ENCODE data around the gene IFT22. TPM values are rescaled to one million over a fixed set of nuclear protein-coding genes. Genes with fewer than 3 reads are reported as not detected.
A peak's percentile ranks its signal among the peaks of the same experiment; 100 is the strongest.
"Not testable (repeated sequence)": the region's sequence is repeated elsewhere in the genome, so short reads cannot be mapped to it uniquely, and the experiment has no call there.

The IFT22 gene
- total RNA-seq, 1 experiment from 2014 or later, result 33.8 TPM

DNA sequence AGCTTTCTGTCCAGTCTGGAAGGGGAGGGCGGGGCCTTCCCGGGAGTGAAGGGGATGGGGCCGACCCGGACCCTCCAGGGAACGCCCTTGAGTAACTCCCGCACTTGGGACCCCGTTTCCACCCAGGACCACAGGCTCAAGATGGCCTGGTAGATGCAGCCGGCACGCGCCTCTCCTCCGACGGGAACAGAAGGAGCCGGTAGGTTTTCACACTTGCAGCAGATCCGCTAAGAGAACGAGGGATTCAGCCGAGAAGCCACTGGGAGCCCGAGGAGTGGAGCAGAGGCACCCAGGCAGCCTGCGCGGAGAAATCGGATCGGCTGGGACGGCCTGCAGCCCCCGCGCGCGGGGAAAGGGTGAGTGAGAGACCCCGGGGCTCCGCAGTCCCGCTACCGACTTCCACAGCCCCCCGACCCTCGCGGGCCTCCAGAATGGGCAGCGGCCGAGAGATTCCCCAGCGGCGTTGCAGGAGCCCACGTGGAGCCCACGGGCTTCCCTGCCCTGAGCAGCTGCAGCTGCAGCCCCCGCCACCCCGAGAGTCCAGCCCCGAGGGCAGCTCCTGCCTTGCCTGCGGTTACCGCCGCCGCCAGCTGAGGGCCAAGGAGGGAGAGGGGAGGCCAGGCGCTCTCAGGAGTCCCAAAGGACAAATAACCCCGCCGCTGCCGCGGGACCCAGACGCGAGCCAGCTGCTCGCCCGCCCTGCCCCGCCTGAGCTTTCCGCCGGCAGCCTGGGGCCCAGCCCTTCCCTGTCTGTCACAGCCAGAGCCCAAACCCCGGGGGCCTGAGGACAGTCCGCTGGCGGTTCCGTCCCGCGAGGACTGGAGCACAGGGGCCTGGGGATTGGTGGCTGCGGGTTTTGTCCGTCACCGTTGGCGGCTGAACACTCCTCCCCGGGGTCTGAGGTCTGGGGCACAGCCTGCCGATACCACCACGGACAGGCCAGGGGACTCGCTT is 21.8 kb downstream of the IFT22 start:
- 0 out of 2 replicates have a peak, but pooled peaks cover 4% of the 10 kb centered on the region for H3K27me3 ChIP-seq
- H3K4me1 ChIP-seq, result peaks cover 7% of the 10 kb centered on the region; the same call in 1 of the 2 replicates
- H3K27ac ChIP-seq, result peak overlapping the region; percentile 65
- H3K36me3 ChIP-seq, result no peaks in the 10 kb centered on the region
- peaks cover 13% of the 10 kb centered on the region for H3K9me3 ChIP-seq (replicated peaks)
- peak overlapping the region; percentile 50 for H3K4me3 ChIP-seq
- DNase-seq, result peak; percentile 89 to 94

GRCh38 chr7:101294832-101295121 is 26.8 kb downstream of the IFT22 start:
- 0 out of 2 replicates have a peak, but pooled peaks cover 2% of the 10 kb centered on the region for H3K4me1 ChIP-seq
- H3K27me3 ChIP-seq, result peaks cover 15% of the 10 kb centered on the region; the same call in 1 of the 2 replicates
- no peak for DNase-seq
- no peak overlapping the region for H3K4me3 ChIP-seq
- H3K27ac ChIP-seq, result no peak overlapping the region
- no peaks in the 10 kb centered on the region for H3K9me3 ChIP-seq (replicated peaks)
- H3K36me3 ChIP-seq, result no peaks in the 10 kb centered on the region

DNA sequence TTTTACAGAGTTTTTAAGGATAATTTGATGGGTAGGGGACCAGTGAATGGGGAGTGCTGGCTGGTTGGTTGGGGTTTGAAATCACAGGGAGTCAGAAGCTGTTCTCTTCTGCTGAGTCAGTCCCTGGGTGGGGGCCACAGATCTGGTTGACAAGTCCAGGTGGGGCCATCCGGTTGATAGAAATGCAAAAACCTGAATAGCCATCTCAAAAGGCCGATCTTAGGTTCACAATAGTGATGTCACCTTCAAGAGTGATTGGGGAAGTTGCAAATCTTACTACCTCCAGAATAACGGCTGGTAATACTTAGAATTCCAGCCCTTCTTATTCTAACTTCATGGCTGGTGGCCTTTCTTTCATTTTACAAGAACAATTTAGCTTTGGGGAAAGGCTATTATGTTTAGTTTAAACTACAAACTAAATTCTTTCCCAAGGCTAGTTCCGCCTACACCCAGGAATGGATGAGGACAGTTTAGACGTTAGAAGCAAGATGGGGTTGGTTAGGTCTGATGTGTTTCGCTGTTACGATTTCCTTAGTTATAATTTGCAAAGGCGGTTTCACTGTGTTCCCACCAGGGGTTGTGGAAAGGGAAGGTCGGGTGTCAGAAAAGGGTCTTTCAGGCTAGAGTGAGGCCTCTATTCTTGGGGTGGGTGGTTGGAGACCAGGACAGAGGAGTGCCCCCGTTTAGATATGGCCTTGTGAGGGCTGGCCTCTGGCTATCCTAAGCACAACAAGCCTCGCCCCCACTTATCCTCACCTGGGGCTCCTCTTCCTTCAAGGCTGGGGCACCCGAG is 27.4 kb downstream of the IFT22 start:
- 0 out of 2 replicates have a peak, but pooled peaks cover 2% of the 10 kb centered on the region for H3K4me1 ChIP-seq
- peaks cover 15% of the 10 kb centered on the region; the same call in 1 of the 2 replicates for H3K27me3 ChIP-seq
- H3K36me3 ChIP-seq, result no peaks in the 10 kb centered on the region
- no peaks in the 10 kb centered on the region for H3K9me3 ChIP-seq (replicated peaks)
- no peak overlapping the region for H3K27ac ChIP-seq
- DNase-seq, result no peak
- H3K4me3 ChIP-seq, result no peak overlapping the region

DNA sequence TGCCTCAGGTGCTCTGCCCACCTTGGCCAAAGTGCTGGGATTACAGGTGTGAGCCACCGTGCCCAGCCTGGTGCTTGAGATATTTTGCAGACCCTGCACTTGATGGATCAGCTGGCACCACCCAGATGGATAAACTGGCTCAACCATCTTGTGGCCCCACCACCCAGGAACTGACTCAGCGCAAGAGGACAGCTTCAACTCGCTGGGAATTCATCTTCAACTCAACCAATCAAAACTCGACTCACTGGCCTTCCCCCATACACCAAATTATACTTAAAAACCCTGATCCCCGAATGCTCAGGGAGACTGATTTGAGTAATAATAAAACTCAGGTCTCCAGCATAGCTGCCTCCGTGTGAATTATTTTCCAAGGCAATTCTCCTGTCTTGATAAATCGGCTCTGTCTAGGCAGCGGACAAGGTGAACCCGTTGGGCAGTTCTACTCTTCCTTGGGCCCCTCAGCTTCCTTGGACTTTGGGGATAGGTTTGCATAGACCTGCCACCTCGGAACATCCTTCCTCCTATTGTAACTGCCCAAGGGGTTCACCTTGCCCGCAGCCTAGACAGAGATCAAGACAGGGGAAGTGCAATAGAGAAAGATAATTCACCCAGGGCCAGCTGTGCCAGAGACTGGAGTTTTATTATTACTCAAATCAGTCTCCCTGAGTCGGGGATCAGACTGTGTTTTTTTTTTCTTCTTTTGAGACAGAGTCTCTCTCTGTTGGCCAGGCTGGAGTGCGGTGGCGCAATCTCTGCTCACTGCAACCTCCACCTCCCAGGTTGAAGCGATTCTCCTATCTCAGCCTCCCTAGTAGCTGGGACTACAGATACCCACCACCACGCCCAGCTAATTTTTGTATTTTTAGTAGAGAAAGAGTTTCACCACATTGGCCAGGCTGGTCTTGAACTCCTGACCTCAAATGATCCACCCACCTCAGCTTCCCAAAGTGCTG is 28.3 kb downstream of the IFT22 start:
- H3K27me3 ChIP-seq, result peaks cover 15% of the 10 kb centered on the region; the same call in 1 of the 2 replicates
- not testable (repeated sequence) for H3K4me1 ChIP-seq; H3K4me3 ChIP-seq; DNase-seq; H3K9me3 ChIP-seq (replicated peaks); H3K27ac ChIP-seq; H3K36me3 ChIP-seq

GRCh38 chr7:101292566-101292965 is 29.0 kb downstream of the IFT22 start:
- H3K27me3 ChIP-seq, result peaks cover 15% of the 10 kb centered on the region; the same call in 1 of the 2 replicates
- not testable (repeated sequence) for H3K36me3 ChIP-seq; H3K4me1 ChIP-seq; DNase-seq; H3K9me3 ChIP-seq (replicated peaks); H3K4me3 ChIP-seq; H3K27ac ChIP-seq

GRCh38 chr7:101290186-101291037 is 31.2 kb downstream of the IFT22 start:
- not testable (repeated sequence) for H3K36me3 ChIP-seq; H3K27ac ChIP-seq; H3K4me1 ChIP-seq; H3K9me3 ChIP-seq (replicated peaks); H3K4me3 ChIP-seq
- DNase-seq, result peak; percentile 64
- peaks cover 18% of the 10 kb centered on the region; the same call in 1 of the 2 replicates for H3K27me3 ChIP-seq

- H3K4me3 ChIP-seq; H3K36me3 ChIP-seq; DNase-seq; H3K9me3 ChIP-seq (replicated peaks); H3K27ac ChIP-seq; H3K4me1 ChIP-seq: not testable (repeated sequence)
- H3K27me3 ChIP-seq, result peaks cover 14% of the 10 kb centered on the region; the same call in 1 of the 2 replicates
These were observed 31.9 kb downstream of the IFT22 start for GRCh38 chr7:101289687-101290086.

DNA sequence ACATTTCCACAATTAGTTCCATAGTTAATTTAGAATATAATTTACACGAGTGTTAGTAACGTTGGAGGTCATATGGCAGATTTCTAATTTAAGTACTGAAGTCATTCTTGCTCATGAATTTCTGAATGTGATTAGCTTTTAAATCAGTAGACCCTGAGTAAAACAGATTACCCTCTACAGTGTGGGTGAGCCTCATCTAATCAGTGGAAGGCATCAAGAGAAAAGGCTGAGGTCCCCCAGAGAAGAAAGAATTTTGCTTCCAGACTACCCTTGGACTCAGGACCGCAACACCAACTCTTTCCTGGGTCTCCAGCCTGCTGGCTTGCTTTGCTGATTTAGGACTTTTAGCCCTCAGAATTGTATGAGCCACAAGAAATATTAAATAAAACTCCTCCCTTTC is 33.2 kb downstream of the IFT22 start:
- no peaks in the 10 kb centered on the region for H3K36me3 ChIP-seq
- H3K27ac ChIP-seq, result no peak overlapping the region
- no peak for DNase-seq
- peaks cover 10% of the 10 kb centered on the region; the same call in 1 of the 2 replicates for H3K27me3 ChIP-seq
- no peaks in the 10 kb centered on the region for H3K9me3 ChIP-seq (replicated peaks)
- no peaks in the 10 kb centered on the region for H3K4me1 ChIP-seq
- no peak overlapping the region for H3K4me3 ChIP-seq

DNA sequence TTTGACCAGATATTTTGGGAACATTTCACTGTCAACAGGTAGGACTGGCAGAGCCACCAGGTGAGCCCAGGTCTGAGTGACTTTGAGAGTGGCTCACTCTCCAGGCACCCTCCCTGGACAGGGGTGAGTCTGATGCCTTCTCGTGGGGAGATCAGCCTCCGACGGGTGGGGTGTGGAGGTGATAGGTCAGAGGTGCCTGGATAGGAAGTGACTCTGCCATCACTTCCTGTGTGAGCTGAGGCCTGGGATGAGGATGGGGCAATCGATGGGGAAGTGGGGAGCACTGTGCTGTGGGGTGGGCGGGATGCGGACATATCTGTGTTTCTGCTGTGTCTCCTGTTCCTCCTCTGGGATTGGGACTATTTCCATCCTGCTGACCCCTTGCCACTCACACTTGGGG is 34.6 kb downstream of the IFT22 start:
- no peak for DNase-seq
- H3K9me3 ChIP-seq (replicated peaks), result no peaks in the 10 kb centered on the region
- no peaks in the 10 kb centered on the region for H3K36me3 ChIP-seq
- no peak overlapping the region for H3K4me3 ChIP-seq
- no peaks in the 10 kb centered on the region for H3K4me1 ChIP-seq
- no peak overlapping the region for H3K27ac ChIP-seq
- 0 out of 2 replicates have a peak, but pooled peaks cover 2% of the 10 kb centered on the region for H3K27me3 ChIP-seq

DNA sequence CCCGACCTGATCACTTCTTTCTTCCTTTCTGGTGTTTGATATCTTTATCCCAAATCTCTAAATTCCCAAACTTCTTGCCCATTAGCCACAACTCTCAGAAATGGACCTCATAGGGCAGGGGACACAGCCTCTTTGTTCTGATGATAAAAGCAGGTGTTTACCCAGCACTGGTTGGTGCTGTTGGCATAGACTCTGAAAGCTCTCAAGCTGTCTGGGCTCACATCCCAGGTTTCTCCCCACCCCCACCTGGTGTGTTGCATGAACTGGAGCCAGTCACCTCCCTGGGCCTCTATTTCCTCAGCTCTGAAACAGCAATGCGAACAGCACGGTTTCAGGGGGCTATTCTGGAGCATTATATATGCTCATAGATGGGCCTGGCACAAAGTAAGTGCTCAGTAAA is 35.7 kb downstream of the IFT22 start:
- not testable (repeated sequence) for H3K36me3 ChIP-seq; H3K4me3 ChIP-seq; DNase-seq; H3K27me3 ChIP-seq; H3K9me3 ChIP-seq (replicated peaks); H3K4me1 ChIP-seq; H3K27ac ChIP-seq

GRCh38 chr7:101285171-101285570 is 36.4 kb downstream of the IFT22 start:
- H3K27me3 ChIP-seq, result 0 out of 2 replicates have a peak, but pooled peaks cover 2% of the 10 kb centered on the region
- no peak overlapping the region for H3K4me3 ChIP-seq
- H3K36me3 ChIP-seq, result no peaks in the 10 kb centered on the region
- H3K27ac ChIP-seq, result no peak overlapping the region
- H3K4me1 ChIP-seq, result no peaks in the 10 kb centered on the region
- no peak for DNase-seq
- no peaks in the 10 kb centered on the region for H3K9me3 ChIP-seq (replicated peaks)

GRCh38 chr7:101280912-101281311 is 40.7 kb downstream of the IFT22 start:
- peaks cover 15% of the 10 kb centered on the region; the same call in 1 of the 2 replicates for H3K27me3 ChIP-seq
- DNase-seq; H3K9me3 ChIP-seq (replicated peaks); H3K27ac ChIP-seq; H3K4me3 ChIP-seq; H3K4me1 ChIP-seq; H3K36me3 ChIP-seq: not testable (repeated sequence)

GRCh38 chr7:101278461-101279292 is 42.9 kb downstream of the IFT22 start:
- no peak overlapping the region for H3K4me3 ChIP-seq
- no peak overlapping the region for H3K27ac ChIP-seq
- no peaks in the 10 kb centered on the region for H3K4me1 ChIP-seq
- no peaks in the 10 kb centered on the region for H3K9me3 ChIP-seq (replicated peaks)
- DNase-seq, result no peak
- no peaks in the 10 kb centered on the region for H3K36me3 ChIP-seq
- H3K27me3 ChIP-seq, result peaks cover 13% of the 10 kb centered on the region; the same call in 1 of the 2 replicates

All from SJCRH30 (cell line).